ENCODE data around the gene PNMA8B.
"Not testable (repeated sequence)": the region's sequence is repeated elsewhere in the genome, so short reads cannot be mapped to it uniquely, and the experiment has no call there.

The PNMA8B gene

GRCh38 chr19:46514589-46515289, 19.1 kb upstream of the PNMA8B start:
- no peak for DNase-seq (ENCODE audit: low read depth in 2 of 2)

- peak; percentile 75 to 90 for DNase-seq (ENCODE audit: low read depth in 2 of 2)
Observed at GRCh38 chr19:46513461-46514236, 18.0 kb upstream of the PNMA8B start.

GRCh38 chr19:46511237-46511636, 15.6 kb upstream of the PNMA8B start:
- no peak for DNase-seq (ENCODE audit: low read depth in 2 of 2)

- no peak for DNase-seq (ENCODE audit: low read depth in 2 of 2)
Observed at GRCh38 chr19:46508206-46508605, 12.5 kb upstream of the PNMA8B start.

GRCh38 chr19:46503848-46504453, 8.3 kb upstream of the PNMA8B start:
- DNase-seq (ENCODE audit: low read depth in 2 of 2) = no peak

GRCh38 chr19:46502891-46503290, 7.2 kb upstream of the PNMA8B start:
- no peak for DNase-seq (ENCODE audit: low read depth in 2 of 2)

- DNase-seq (ENCODE audit: low read depth in 2 of 2) = no peak
Observed at GRCh38 chr19:46499692-46500091, 4.0 kb upstream of the PNMA8B start.

GRCh38 chr19:46497773-46498172, 2.1 kb upstream of the PNMA8B start:
- DNase-seq (ENCODE audit: low read depth in 2 of 2) = no peak

- not testable (repeated sequence) for DNase-seq (ENCODE audit: low read depth in 2 of 2)
Observed at GRCh38 chr19:46496886-46497285, 1.2 kb upstream of the PNMA8B start.

GRCh38 chr19:46496304-46496703, 637 bp upstream of the PNMA8B start:
- no peak for DNase-seq (ENCODE audit: low read depth in 2 of 2)

- no peak for DNase-seq (ENCODE audit: low read depth in 2 of 2)
Observed at GRCh38 chr19:46494941-46495785, 504 bp downstream of the PNMA8B start.

- DNase-seq (ENCODE audit: low read depth in 2 of 2) = no peak
Observed at GRCh38 chr19:46494146-46494940, 1.3 kb downstream of the PNMA8B start.

- DNase-seq (ENCODE audit: low read depth in 2 of 2) = no peak
Observed at GRCh38 chr19:46493236-46494145, 2.2 kb downstream of the PNMA8B start.

GRCh38 chr19:46492841-46493235, 2.8 kb downstream of the PNMA8B start:
- DNase-seq (ENCODE audit: low read depth in 2 of 2) = no peak

- no peak for DNase-seq (ENCODE audit: low read depth in 2 of 2)
Observed at GRCh38 chr19:46491975-46492682, 3.5 kb downstream of the PNMA8B start.

- no peak for DNase-seq (ENCODE audit: low read depth in 2 of 2)
Observed at GRCh38 chr19:46490774-46491173, 4.9 kb downstream of the PNMA8B start.

- DNase-seq (ENCODE audit: low read depth in 2 of 2) = no peak
Observed at GRCh38 chr19:46489445-46490272, 6.0 kb downstream of the PNMA8B start.

- DNase-seq (ENCODE audit: low read depth in 2 of 2) = no peak
Observed at GRCh38 chr19:46488551-46488950, 7.1 kb downstream of the PNMA8B start.
